BLaER1 treated with 17β-estradiol and CSF1 and Interleukin-3, amounts not matched to agents 10 nM and 100 nM (cell line): ENCODE data around the gene ADORA3.
A peak's percentile ranks its signal among the peaks of the same experiment; 100 is the strongest.

Experiments used
- H3K27ac ChIP-seq, 11 experiments: shearing (Covaris generic); formaldehyde crosslinking; 2 replicates each; pipeline ENCODE4 v1.8.1; 2022
- H3K27me3 ChIP-seq, 11 experiments: shearing (Covaris generic); formaldehyde crosslinking; 2 replicates each; pipeline ENCODE4 v1.8.1; 2022
- H3K36me3 ChIP-seq, 11 experiments: shearing (Covaris generic); formaldehyde crosslinking; 2 replicates each; pipeline ENCODE4 v1.8.1; 2022
- H3K4me1 ChIP-seq, 10 experiments: shearing (Covaris generic); formaldehyde crosslinking; 2 replicates each; pipeline ENCODE4 v1.8.1; 2022
- H3K4me2 ChIP-seq, 11 experiments: shearing (Covaris generic); formaldehyde crosslinking; 2 replicates each; pipeline ENCODE4 v1.8.1; 2022
- H3K4me3 ChIP-seq, 10 experiments: shearing (Covaris generic); formaldehyde crosslinking; 2 replicates each; pipeline ENCODE4 v1.8.1; 2022
- H3K9ac ChIP-seq, 11 experiments: shearing (Covaris generic); formaldehyde crosslinking; 2 replicates each; pipeline ENCODE4 v1.8.1; 2022
- H3K9me3 ChIP-seq, 11 experiments: shearing (Covaris generic); formaldehyde crosslinking; replicated peaks in 1 of 11; 2 replicates each; pipeline ENCODE4 v1.8.1; 2022
- H4K20me1 ChIP-seq, 11 experiments: shearing (Covaris generic); formaldehyde crosslinking; 2 replicates each; pipeline ENCODE4 v1.8.1; 2022
- Cebpa-rat ChIP-seq, 11 experiments: shearing (Covaris generic); IDR thresholded peaks; 2 replicates each; pipeline ENCODE4 v1.8.1; 2022

Gene ADORA3

DNA sequence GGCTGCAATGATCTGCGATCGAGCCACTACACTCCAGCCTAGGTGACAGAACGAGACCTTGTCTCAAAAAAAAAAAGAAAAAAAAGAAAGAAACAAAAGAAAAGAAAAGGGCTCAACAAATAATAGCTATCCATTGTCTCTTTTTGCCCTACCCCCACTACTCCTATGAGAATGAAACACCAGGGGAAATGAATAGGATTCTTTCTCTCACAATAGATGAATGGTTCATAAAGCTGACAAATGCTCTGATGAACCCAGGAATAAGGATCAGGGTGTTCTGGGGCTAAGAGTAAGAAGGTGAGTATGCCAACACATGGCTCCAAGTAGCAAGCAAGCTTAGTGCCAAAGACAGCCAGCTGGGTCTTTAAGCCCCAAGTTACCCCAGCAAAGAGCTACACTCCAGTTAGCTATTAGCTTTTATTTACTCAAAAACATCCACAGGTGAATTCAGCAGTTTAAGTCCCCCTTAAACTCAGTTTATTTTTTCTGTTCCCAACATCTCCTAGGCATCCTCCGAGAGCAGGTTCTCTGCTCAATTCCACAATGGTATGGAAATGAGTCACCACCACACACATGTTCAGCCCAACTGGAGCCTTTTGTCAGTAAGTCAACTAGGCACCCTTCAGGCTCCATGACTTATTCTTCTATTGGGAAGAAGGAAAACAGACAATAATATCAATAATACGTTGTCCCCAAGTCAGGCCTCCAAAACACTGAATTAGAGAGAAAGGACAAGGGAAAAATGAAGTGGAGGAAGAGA is 4.2 kb downstream of the ADORA3 start:
- Histone ChIP-seq H4K20me1 (no peaks in the 10 kb centered on the region), H3K4me2 (peak overlapping the region in 3 of 11 experiments; percentile 70 to 81 (median 77); a peak in 6 of 22 replicates), H3K4me3 (no peak overlapping the region; a peak in 1 of 20 replicates), H3K27me3 (no peaks in the 10 kb centered on the region), H3K27ac (no peak overlapping the region; a peak in 1 of 22 replicates), H3K9ac (no peak overlapping the region), H3K4me1 (peaks cover 15 to 75% (median 23%) of the 10 kb centered on the region in 10 experiments), H3K36me3 (peaks cover 0 to 10% (median 0%) of the 10 kb centered on the region in 11 experiments; a peak in 4 of 22 replicates), H3K9me3 (peaks cover 0 to 18% (median 0%) of the 10 kb centered on the region in 11 experiments; a peak in 5 of 22 replicates)
- no peak for TF ChIP-seq Cebpa-rat (IDR thresholded peaks at IDR 0.05)

- H3K9me3 ChIP-seq = peaks cover 0 to 18% (median 0%) of the 10 kb centered on the region in 11 experiments; a peak in 5 of 22 replicates
- H3K27ac ChIP-seq = peak overlapping the region in 5 of 11 experiments; percentile 49 to 88 (median 67); a peak in 11 of 22 replicates
- no peaks in the 10 kb centered on the region for H3K27me3 ChIP-seq
- peaks cover 0 to 10% (median 0%) of the 10 kb centered on the region in 11 experiments; a peak in 4 of 22 replicates for H3K36me3 ChIP-seq
- H4K20me1 ChIP-seq = no peaks in the 10 kb centered on the region
- no peak for TF ChIP-seq Cebpa-rat (IDR thresholded peaks at IDR 0.05)
- H3K9ac ChIP-seq = peak overlapping the region in 5 of 11 experiments; percentile 3 to 74 (median 59); a peak in 7 of 22 replicates
- H3K4me2 ChIP-seq = peak overlapping the region in 6 of 11 experiments; percentile 0 to 81 (median 60); a peak in 10 of 22 replicates
- H3K4me1 ChIP-seq = peaks cover 0 to 68% (median 7%) of the 10 kb centered on the region in 10 experiments; a peak in 13 of 20 replicates
- no peak overlapping the region for H3K4me3 ChIP-seq
These were observed 5.8 kb downstream of the ADORA3 start for GRCh38 chr1:111497592-111497991.

DNA sequence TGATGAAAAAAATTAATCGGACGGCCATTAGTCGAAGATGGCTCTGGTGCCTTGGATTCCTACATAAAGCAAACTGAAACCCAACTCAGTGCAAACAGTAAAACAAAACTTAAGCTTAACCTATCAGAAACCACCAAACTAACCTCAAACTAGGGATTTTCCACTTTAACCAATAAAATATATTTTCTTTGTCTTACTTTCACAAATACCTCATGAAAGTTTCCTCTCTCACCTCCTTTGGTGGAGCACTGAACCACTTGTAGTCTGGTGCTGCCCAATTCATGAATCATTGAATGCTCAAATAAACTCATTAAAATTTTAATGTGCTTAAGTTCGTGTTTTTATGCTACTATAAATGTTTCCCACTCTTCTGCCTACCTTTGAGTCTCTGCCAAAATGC is 7.0 kb downstream of the ADORA3 start:
- peaks cover 0 to 19% (median 0%) of the 10 kb centered on the region in 11 experiments; a peak in 5 of 22 replicates for H3K9me3 ChIP-seq
- peak overlapping the region in 2 of 11 experiments; percentile 87 to 88; a peak in 1 of 22 replicates for H3K27ac ChIP-seq
- peak overlapping the region in 2 of 11 experiments; percentile 70 to 81; a peak in 2 of 22 replicates for H3K4me2 ChIP-seq
- H3K36me3 ChIP-seq = peaks cover 0 to 10% (median 0%) of the 10 kb centered on the region in 11 experiments; a peak in 4 of 22 replicates
- peaks cover 0 to 74% (median 6%) of the 10 kb centered on the region in 10 experiments; a peak in 10 of 20 replicates for H3K4me1 ChIP-seq
- H4K20me1 ChIP-seq = no peaks in the 10 kb centered on the region
- H3K27me3 ChIP-seq = no peaks in the 10 kb centered on the region
- H3K4me3 ChIP-seq = no peak overlapping the region
- H3K9ac ChIP-seq = no peak overlapping the region
- no peak for TF ChIP-seq Cebpa-rat (IDR thresholded peaks at IDR 0.05)

DNA sequence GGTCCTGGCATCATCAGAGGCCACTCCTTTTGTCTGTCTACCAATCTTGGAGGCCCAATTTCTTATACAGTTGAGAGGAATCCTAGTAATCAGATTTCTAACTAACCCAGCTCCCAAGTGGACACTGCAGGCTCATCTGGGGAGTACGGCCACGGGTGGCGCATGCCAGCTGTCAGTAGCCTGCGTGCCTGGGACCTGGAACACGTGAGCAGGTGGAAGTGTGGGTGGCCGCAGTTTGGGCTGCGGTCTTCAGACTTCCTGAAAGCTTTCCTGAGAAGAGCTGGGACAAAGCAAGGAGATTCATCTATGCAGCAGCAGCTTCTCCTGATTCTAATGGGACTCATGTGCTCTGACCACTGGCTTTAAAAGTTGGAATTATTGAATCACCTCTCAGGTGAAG is 12.4 kb downstream of the ADORA3 start:
- Histone ChIP-seq H3K36me3 (no peaks in the 10 kb centered on the region), H3K9me3 (peaks cover 0 to 13% (median 0%) of the 10 kb centered on the region in 11 experiments; a peak in 4 of 22 replicates), H3K4me1 (peaks cover 0 to 74% (median 26%) of the 10 kb centered on the region in 10 experiments; a peak in 12 of 20 replicates), H3K27me3 (no peaks in the 10 kb centered on the region), H3K4me3 (no peak overlapping the region), H3K4me2 (peak overlapping the region in 4 of 11 experiments; percentile 77 to 89 (median 79); a peak in 9 of 22 replicates), H3K27ac (peak overlapping the region in 3 of 11 experiments; percentile 56 to 76 (median 72); a peak in 6 of 22 replicates), H3K9ac (no peak overlapping the region; a peak in 1 of 22 replicates), H4K20me1 (no peaks in the 10 kb centered on the region)
- no peak for TF ChIP-seq Cebpa-rat (IDR thresholded peaks at IDR 0.05)

DNA sequence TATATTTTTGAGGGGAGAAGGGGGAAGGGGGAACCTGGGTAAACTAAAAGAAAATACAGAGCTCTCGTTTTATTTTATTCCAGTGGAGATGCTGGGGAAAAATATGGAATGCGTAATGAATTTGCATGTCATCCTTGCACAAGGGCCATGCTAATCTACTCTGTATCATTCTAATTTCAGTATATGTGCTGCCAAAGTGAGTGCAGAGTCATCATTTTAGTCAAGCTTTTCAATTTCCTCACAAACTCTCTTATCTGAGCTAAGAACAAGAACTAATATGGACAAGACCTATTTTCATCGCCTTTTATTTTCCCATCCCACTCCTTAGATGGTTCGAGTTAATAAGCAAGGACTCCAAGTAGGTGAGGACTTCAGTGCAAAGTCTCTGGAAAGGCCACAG is 13.2 kb downstream of the ADORA3 start:
- peaks cover 0 to 13% (median 0%) of the 10 kb centered on the region in 11 experiments; a peak in 2 of 22 replicates for H3K9me3 ChIP-seq
- H3K27me3 ChIP-seq = no peaks in the 10 kb centered on the region
- H3K4me3 ChIP-seq = no peak overlapping the region
- H3K4me2 ChIP-seq = peak overlapping the region in 6 of 11 experiments; percentile 2 to 89 (median 78); a peak in 10 of 22 replicates
- H4K20me1 ChIP-seq = no peaks in the 10 kb centered on the region
- H3K4me1 ChIP-seq = peaks cover 0 to 82% (median 26%) of the 10 kb centered on the region in 10 experiments; a peak in 12 of 20 replicates
- H3K9ac ChIP-seq = peak overlapping the region in 2 of 11 experiments; percentile 15 to 34; a peak in 3 of 22 replicates
- no peak for TF ChIP-seq Cebpa-rat (IDR thresholded peaks at IDR 0.05)
- H3K36me3 ChIP-seq = no peaks in the 10 kb centered on the region
- H3K27ac ChIP-seq = peak overlapping the region in 5 of 11 experiments; percentile 56 to 76 (median 68); a peak in 9 of 22 replicates

DNA sequence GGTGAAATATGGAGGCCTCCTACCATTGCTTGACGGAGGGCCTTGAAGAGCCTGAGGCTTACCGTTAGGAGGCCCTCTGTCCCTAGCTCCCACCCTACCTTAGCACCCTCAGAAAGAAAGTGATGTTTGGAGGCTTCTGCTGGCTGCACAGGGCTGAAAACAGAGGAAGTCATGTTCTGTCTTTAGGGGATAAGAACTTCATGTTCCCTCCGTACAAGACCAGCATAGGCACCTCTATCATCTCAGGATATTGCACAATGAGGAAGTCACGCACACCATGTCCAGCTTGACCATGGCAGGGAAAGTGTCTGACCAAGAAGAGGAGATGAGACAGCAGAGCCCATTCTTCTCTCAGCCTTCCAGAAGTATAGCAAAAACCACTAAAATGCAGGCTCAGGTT is 13.8 kb downstream of the ADORA3 start:
- Histone ChIP-seq H3K36me3 (no peaks in the 10 kb centered on the region), H4K20me1 (no peaks in the 10 kb centered on the region), H3K9me3 (peaks cover 0 to 12% (median 0%) of the 10 kb centered on the region in 11 experiments; a peak in 2 of 22 replicates), H3K4me3 (no peak overlapping the region), H3K27me3 (no peaks in the 10 kb centered on the region), H3K9ac (peak overlapping the region in 2 of 11 experiments; percentile 15 to 34; a peak in 5 of 22 replicates), H3K4me1 (peaks cover 0 to 89% (median 26%) of the 10 kb centered on the region in 10 experiments; a peak in 12 of 20 replicates), H3K4me2 (peak overlapping the region in 7 of 11 experiments; percentile 2 to 89 (median 78); a peak in 12 of 22 replicates), H3K27ac (peak overlapping the region in 5 of 11 experiments; percentile 56 to 76 (median 68); a peak in 10 of 22 replicates)
- TF ChIP-seq Cebpa-rat (IDR thresholded peaks at IDR 0.05) = peak in 6 of 11 experiments; percentile 31 to 82 (median 58); a peak in 7 of 22 replicates

- TF ChIP-seq Cebpa-rat (IDR thresholded peaks at IDR 0.05) = no peak
- no peak overlapping the region for H3K9ac ChIP-seq
- H3K4me2 ChIP-seq = peak overlapping the region in 5 of 11 experiments; percentile 77 to 89 (median 78); a peak in 9 of 22 replicates
- H4K20me1 ChIP-seq = no peaks in the 10 kb centered on the region
- 0 out of 22 replicates have a peak, but pooled peaks cover 0 to 4% (median 0%) of the 10 kb centered on the region in 11 experiments for H3K9me3 ChIP-seq
- H3K27ac ChIP-seq = peak overlapping the region in 3 of 11 experiments; percentile 68 to 76 (median 72); a peak in 6 of 22 replicates
- no peak overlapping the region for H3K4me3 ChIP-seq
- H3K36me3 ChIP-seq = no peaks in the 10 kb centered on the region
- peaks cover 0 to 98% (median 26%) of the 10 kb centered on the region in 10 experiments; a peak in 12 of 20 replicates for H3K4me1 ChIP-seq
- H3K27me3 ChIP-seq = no peaks in the 10 kb centered on the region
These were observed 14.8 kb downstream of the ADORA3 start for GRCh38 chr1:111488669-111489068.

DNA sequence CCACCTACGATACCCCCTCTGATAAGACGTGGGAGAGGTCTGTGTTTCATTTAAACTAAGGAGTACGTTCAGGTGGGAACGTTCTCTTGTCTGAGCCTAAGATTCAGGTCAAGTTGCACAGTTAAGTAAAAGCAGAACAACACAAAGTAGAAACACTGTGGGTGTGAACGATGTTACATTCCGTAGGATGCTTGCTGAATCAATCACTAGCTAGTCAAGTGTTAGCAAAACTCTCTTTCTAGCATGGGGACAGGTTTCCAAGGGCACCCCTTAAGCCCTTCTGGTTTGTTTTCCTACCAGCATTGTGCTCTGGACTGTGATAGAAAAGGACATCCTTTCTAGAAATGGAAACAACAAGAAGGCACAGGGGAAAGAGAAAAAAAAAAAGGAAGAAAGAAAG is 16.3 kb downstream of the ADORA3 start:
- no peak for TF ChIP-seq Cebpa-rat (IDR thresholded peaks at IDR 0.05)
- 0 out of 22 replicates have a peak overlapping the region, but pooled peaks of 2 of the 11 experiments have one; percentile 10 for H3K9ac ChIP-seq
- H3K9me3 ChIP-seq = 0 out of 22 replicates have a peak, but pooled peaks cover 0 to 4% (median 0%) of the 10 kb centered on the region in 11 experiments
- peaks cover 0 to 100% (median 28%) of the 10 kb centered on the region in 10 experiments; a peak in 12 of 20 replicates for H3K4me1 ChIP-seq
- H3K27ac ChIP-seq = 0 out of 22 replicates have a peak overlapping the region, but pooled peaks of 1 of the 11 experiments have one; percentile 9
- no peaks in the 10 kb centered on the region for H3K27me3 ChIP-seq
- H4K20me1 ChIP-seq = no peaks in the 10 kb centered on the region
- H3K36me3 ChIP-seq = no peaks in the 10 kb centered on the region
- H3K4me3 ChIP-seq = no peak overlapping the region
- H3K4me2 ChIP-seq = peak overlapping the region in 6 of 11 experiments; percentile 10 to 89 (median 78); a peak in 10 of 22 replicates
